ENCODE measurements around the gene OXLD1.
A peak's percentile ranks its signal among the peaks of the same experiment; 100 is the strongest.
"Not testable (repeated sequence)": the region's sequence is repeated elsewhere in the genome, so short reads cannot be mapped to it uniquely, and the experiment has no call there.

OXLD1 gene

DNA sequence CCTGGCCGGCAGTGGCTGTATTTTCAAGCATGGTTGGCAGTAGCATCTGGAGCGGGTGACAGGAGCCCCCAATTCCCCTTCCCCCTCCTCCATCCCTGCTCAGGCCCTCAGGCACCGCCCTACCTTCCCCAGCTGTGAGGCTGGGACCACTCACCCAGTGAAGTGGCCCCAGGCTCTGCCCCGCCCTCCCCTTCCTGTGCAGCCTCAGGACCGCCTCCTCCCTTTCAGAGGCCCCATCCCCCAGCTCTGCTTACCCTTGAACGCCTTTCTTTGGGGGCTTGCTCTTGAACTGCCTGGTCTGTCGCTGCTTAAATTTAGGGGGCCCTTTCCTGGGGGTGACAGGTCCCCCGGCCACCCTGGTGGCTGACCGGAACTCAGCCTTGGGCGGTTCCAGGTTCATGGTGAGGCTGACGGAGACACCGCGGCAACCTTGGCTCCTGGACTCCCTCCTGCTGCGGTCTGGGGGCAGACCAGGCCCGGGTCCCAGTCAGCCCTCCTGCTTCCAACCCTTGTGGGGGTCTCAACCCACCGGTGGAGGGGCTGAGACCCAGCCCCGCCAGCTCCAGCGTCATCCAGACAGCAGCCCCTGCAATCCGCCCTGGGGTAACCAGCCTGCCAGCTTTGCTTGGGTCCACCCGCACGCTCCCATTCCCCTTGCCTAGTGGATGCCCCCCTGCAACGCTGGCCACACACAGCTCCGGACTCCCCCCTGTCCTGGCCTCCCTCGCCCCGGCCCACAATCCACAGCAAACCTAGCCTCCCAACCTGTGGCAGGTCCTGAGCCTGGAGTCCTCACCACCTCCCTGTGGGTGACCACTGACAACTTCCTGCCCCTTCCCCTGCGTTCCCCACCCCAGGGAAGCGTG is 13.3 kb downstream of the OXLD1 start:
- DNase-seq (ENCODE audit: low read depth), result no peak

DNA sequence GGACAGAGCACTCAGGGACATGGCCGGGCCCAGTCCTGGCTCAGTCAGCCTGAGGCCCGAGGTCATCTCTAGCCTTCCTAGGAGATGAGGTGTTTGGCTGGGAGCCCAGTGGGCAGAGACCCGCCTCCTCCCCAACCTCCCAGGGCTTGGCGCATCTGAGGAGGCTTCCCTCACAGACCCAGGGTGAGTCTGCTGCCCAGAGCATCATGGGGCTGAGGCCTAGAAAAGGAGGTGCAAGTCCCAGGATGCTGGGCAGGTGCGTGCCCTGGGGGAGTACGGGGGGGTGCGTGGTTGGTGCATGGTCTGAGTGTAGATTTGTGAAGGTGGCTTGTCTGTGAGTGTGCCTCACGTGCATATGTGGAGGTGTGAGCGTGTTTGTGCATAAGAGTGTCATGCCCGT is 14.7 kb downstream of the OXLD1 start:
- no peak for DNase-seq (ENCODE audit: low read depth)

DNA sequence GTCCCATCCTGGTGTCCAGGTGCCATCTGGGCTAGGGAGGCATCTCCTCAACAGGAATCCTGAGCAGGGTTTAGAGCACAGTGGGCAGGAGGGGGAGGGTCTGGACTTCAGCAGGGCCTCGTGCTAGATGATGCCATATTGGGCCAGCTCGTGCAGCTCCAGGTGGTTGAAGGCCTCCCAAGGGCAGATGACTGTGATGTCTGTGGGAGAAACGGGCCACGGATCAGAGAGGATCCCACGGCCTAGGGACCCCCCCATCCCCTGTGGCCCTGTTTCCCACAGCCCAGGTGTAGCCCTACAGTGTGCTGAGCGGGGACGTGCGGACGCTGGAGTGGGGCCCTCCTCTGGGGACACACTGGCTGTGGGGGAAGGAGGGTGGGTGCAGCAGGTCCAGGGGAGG is 15.5 kb downstream of the OXLD1 start:
- no peak for DNase-seq (ENCODE audit: low read depth)

DNA sequence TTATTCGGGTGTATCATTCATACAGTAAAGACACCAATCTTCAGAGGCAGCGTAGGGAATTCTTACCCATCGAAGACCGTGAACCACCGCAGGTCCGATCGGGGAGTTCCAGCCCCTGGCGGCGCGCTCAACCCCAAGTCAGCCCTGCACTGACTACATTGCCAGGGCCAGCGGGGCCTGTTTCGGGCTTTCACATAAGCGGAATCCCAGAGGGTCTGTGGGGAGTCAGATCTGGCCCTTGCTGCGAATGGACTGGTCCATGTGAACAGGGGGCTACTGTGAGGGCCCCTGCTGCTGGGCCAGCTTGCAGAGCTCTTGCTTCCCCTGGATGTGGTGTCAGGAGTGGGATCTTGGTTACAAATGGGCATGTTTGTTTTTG is 17.7 kb downstream of the OXLD1 start:
- DNase-seq (ENCODE audit: low read depth), result no peak

DNA sequence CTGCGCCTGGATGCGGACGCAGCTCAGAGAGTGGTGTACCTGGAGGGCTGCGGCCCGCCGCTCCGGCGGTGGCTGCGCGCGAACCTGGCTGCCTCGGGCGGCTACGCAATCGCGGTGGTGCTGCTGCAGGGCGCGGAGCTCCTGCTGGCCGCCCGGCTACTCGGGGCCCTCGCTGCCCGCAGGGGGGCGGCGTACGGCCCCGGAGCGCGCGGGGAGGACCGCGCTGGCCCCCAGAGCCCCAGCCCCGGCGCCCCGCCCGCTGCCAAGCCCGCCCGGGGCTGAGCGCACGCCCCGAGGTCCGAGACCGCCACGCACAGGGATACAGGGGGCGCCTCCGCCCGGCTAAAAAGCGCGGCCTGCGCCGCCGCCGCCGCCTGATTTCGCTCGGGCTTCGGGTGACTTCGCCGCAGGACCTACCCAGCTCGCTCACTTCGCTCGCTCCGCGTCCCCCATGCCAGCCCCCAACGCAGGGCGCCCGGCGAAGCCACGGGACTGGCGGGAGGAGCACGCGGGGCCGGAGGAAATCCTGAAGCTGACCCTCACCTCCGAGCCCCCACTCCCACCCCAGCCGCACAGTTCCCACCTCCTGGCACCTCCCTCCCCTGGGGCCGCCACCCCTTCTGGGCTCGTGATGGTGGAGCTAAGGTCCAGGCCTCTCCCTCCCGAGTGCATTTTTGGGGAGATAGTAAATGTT is 18.2 kb downstream of the OXLD1 start:
- no peak for DNase-seq (ENCODE audit: low read depth)

DNA sequence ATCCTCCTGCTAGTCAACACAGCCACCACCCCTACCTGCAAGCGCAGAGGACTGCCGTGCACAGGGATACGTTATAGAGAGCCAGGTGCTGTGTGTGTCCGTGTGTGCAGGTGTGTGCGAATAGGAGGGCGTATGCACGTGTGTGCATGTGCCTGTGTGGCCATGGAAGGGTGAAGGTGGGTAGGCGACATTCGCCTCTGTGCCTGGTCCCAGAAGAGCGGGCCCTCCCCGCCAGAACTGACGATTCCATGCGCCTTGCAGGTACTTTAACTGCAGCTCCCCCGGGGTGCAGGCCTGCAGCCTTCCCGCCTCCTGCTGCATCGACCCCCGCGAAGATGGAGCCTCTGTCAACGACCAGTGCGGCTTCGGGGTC is 18.8 kb downstream of the OXLD1 start:
- no peak for DNase-seq (ENCODE audit: low read depth)

DNA sequence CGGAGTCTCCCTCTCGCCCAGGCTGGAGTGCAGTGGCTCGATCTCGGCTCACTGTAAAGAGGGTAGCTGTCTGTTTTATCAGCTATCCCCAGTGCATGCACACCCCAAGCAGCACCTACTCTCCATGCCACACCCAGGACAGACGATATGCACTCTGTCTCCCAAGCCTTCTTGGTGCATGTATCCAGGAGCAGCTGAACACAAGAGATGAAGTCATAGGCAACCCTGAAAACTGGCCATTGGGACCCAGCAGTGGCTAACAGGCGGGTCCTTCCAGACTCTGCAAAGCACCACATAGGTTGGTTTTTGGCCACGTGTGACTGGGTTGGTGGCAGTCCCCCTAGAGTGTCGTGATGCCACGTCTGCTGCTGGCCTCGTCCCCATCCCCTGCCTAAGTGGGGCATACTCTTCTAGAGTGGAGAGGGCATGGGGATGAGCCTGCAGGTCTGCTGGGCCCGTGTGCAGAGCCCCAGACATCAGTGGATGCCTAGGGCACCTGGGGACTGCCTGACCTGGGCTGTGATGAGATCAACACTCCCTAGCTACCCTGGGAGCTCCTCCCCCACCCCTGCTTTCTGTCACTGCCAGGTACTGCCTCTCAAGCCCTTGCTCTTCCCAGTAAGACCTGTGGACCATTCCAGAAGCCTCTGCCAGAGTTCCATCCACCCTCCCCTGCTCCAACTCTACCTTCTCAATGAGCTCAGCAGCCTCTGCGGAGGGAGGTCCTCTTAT is 19.4 kb downstream of the OXLD1 start:
- DNase-seq (ENCODE audit: low read depth), result no peak

DNA sequence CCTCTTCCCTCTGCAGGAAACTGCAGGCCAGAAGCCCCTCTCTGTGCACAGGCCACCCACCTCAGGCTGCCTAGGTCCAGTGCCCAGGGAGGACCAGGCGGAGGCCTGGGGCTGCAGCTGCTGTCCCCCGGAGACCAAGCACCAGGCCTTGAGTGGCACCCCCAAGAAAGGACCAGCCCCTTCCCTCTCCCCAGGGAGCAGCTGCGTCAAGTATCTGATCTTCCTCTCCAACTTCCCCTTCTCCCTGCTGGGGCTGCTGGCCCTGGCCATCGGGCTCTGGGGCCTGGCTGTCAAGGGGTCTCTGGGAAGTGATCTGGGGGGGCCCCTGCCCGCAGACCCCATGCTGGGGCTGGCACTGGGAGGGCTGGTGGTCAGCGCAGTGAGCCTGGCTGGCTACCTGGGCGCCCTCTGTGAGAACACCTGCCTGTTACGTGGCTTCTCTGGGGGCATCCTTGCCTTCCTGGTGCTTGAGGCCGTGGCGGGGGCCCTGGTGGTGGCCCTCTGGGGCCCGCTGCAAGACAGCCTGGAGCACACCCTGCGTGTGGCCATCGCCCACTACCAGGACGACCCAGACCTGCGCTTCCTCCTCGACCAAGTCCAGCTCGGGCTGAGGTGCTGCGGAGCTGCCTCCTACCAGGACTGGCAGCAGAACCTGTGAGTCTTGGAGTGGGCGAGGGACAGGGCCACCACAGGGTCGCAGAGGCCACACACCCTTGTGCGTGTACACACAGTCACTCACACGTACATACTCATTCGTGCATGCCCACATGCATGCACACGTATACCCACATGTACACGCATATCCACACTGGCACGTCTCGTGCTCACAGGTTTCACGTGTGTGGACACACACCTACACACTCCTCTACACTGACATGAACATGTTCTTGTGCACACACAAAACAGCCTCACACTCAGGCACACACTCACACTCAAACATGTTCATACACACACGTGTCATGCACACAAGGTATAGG is 21.1 kb downstream of the OXLD1 start:
- no peak for DNase-seq (ENCODE audit: low read depth)

DNA sequence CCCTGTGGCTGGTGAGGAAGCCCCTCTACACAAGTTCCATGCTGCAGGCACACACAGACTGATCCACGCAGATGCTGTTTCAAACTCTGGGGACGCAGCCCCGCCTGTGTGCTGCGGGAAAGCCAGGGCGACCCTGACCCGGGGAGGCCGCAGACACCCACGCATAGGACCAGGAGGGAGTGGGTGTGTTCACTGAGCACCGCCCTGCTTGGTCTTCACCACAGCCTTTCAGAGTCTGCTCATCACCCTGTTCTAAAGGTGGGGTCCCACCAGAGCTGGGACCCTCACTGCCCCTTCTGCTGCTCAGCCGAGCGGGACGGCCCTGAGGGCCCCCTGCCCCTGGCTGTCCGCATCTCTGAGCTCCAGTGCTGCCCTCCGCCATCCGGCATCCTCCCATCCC is 21.9 kb downstream of the OXLD1 start:
- no peak for DNase-seq (ENCODE audit: low read depth)

DNA sequence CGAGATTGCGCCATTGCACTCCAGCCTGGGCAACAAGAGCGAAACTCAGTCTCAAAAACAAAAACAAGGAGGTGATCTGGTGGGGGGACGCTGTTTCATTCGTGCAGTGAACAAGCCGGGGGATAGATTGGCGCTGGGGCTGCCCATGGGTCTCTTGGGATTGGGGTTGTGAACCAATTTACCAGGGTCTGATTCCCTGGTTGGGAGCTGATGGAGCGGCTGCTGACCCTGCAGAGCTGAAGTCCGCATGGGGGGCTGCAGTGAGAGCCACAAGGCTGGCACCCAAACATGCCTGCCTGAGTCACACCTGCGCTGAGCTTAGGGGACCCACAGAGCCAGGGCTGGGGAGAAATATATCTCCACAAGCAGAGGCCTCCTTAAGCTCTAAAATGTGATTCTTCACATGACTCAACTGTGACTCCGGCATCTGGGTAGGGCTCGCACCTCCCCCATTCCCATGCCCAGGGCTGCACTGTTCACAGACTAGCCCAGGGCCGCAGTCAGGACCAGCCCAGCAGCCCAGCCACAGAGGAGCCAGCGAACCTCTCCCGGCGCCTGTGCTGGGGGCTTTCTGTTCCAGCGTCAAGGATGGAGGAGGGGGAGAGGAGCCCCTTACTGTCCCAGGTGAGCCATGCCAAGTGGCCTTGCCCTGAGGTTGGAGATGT is 24.4 kb downstream of the OXLD1 start:
- no peak for DNase-seq (ENCODE audit: low read depth)

DNA sequence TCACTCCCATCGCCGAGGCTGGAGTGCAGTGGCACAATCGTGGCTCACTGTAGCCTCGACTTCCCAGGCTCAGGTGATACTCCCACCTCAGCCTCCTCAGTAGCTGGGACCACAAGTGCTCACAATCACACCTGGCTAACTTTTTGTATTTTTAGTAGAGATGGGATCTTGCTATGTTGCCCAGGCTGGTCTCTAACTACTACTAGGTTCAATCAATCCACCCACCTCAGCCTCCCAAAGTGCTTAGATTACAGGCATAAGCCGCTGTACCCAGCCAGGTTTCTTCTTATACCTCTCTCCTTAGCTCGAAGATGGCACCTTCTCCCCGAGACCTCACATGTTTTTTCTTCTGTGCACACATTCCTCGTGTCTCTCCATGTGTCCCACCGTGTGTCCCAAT is 26.4 kb downstream of the OXLD1 start:
- no peak for DNase-seq (ENCODE audit: low read depth)

DNA sequence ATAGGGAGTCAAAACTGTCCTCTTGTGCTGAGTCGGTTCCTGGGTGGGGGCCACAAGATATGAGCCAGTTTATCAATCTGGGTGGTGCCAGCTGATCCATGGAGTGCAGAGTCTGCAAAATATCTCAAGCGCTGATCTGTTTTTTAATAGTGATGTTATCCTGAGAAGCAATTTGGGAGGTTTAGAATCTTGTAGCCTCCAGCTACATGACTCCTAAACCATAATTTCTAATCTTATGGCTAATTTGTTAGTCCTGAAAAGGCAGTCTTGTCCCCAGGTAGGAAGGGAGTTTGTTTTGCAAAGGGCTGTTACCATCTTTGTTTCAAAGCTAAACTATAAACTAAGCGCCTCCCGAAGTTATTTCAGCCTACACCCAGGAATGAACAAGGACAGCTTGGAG is 27.7 kb downstream of the OXLD1 start:
- no peak for DNase-seq (ENCODE audit: low read depth)

DNA sequence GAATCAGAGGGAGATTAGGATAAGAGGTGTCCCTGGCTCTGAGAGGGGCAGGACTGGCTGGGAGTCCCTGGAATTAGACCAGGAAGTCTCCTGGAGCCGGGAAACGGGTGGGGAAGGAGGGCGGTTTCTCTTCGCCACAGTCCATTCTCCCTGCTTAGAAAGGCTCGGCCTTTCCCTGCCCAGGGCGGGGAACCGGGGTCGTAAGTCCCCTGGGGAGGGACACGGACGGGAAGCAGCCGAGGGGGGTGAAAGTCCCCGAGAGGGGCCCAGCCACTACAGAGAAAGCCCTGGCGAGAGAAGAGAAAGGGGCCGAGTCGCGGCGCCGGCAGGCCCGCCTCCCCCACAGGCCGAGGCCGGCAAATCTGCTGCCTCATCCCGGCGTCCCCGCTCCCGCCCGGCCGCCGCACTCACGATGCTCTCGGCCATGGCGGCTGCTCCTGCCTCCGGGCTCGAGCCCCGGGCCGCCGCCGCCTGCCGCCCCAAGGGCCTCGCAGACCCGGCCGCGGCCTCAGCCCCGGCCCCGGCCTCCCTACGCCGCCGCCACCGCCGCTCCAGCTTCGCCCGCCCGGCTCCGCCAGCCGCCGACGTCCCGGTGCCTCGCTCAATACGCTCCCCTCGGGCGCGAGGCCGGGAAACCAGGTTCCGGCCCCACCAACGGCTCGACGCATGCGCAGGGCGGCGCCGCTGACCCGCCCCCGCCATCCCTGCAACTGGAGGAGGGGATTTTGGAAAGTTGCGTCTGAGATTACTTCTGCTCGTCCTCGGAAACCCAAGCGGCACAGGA is 29.7 kb downstream of the OXLD1 start, which contains the start of the genes NPLOC4 and TSPAN10:
Gene NPLOC4 (minus strand): TSS at position 608 of the 784 bp plus-strand sequence. CDS start 182 bp downstream, at position 426.
Gene TSPAN10 (plus strand): TSS at position 692 of the 784 bp plus-strand sequence. CDS start 5,217 bp downstream, outside the sequence.
- DNase-seq (ENCODE audit: low read depth), result peak; percentile 76

DNA sequence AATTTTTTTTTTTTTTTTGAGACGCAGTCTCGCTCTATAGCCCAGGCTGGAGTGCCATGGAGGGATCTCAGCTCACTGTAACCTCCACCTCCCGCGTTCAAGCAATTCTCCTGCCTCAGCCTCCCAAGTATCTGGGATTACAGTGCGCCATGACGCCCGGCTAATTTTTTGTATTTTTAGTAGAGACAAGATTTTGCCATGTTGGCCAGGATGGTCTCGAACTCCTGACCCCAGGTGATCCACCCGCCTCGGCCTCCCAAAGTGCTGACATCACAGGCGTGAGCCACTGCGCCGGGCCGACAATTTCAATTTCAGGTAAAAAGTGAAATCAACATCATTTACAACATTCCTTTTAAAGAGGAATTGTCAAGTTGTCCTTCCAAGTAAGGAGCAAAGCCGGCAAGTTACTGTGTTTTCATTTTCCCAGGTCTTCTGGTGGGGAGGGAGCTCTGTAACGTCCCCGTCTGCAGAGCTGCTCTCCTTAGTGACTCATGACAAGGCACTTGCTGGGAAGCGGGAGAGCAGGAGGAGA is 30.4 kb downstream of the OXLD1 start:
- no peak for DNase-seq (ENCODE audit: low read depth)

DNA sequence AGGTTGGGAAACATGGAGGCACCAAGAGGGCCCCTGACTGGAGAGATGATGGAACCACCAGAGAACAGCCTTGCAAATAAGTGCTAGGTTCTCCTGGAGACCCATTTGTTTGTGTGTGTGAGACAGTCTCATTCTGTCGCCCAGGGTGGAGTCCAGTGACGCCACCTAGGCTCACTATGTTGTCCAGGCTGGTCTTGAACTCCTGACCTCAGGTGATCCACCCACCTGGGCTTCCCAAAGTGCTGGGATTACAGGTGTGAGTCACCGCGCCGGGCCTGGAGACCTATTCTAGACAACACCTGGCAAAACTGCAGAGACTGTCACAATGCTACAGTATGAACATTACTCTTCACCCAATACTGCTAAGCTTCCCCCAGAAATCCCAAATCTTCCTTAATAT is 31.0 kb downstream of the OXLD1 start:
- no peak for DNase-seq (ENCODE audit: low read depth)

DNA sequence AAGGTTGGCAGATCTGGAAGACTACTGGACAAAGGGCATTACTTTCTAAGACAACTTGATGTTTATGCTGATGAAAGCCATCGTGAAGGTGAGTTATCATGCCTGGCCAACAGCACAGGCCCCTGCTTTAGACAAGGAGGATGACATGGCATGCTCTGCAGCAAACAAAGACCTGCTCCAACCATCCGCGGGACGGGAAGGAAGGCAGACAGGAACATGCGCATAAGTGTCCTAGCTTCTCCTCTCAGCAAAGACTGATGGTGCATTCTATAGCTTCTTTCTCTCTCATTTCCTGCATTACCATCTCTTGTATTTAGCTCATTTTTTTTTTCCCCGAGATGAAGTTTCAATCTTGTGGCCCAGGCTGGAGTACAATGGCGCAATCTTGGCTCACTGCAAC is 34.9 kb downstream of the OXLD1 start:
- no peak for DNase-seq (ENCODE audit: low read depth)

DNA sequence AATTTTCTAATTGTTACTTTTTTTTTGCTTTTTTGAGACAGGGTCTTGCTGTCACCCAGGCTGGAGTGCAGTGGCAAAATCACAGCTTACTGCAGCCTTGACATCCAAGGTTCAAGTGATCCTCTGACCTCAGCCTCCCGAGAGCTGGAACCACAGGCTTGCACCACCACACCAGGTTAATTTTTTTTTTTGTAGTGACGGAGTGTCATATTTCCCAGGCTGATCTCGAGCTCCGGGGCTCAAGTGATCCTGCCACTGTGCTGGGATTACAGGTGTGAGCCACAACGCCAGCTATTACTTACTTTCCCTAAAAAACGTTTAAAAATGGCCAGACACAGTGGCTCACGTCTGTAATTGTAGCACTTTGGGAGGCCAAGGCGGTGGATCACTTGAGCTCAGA is 36.1 kb downstream of the OXLD1 start:
- no peak for DNase-seq (ENCODE audit: low read depth)

DNA sequence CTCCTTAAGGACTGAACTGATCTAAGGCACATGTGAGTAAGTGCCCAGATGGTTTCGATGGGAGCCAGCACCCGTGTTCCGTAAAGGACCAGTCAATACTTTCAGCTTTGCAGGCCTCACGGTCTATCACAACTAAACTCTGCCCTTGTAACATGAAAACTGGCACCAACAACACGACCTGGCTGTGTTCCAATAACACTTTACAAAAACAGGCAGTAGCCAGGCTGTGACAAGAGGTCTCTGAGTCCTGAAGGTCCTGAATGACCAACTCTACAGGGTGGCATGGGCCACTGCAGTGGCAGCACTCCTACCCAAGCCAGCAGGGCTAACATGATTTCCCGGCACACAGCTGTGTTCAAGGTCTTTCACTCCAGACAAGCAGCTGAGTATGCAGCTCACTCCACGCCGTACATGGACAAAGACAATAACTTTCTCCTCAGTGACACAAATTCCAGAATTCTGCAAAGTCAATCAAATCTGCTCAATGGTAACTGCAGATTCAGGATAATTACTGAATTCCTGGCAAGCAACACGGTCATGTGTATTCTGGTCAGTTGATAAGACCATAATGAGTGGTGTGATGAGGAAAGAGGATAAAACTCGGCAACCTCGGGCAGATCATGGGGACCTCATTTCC is 44.8 kb downstream of the OXLD1 start:
- DNase-seq (ENCODE audit: low read depth), result no peak

DNA sequence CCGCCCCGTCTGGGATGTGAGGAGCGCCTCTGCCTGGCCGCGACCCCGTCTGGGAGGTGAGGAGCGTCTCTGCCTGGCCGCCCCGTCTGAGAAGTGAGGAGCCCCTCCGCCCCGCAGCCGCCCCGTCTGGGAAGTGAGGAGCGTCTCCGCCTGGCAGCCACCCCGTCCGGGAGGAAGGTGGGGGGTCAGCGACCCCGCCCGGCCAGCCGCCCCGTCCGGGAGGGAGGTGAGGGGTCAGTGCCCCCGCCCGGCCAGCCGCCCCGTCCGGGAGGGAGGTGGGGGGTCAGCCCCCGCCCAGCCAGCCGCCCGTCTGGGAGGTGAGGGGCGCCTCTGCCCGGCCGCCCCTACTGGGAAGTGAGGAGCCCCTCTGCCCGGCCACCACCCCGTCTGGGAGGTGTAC is 48.1 kb downstream of the OXLD1 start:
- not testable (repeated sequence) for DNase-seq (ENCODE audit: low read depth)

All from stimulated activated CD8-positive, alpha-beta memory T cell treated with anti-CD3 and anti-CD28 coated beads, Interleukin-12 subunit alpha, Interleukin-12 subunit beta, amount 100 ng/mL, for 4 hours (primary cell).